ENCODE measurements around the gene SMIM15. TPM values are rescaled to one million over a fixed set of nuclear protein-coding genes. Genes with fewer than 3 reads are reported as not detected.

The SMIM15 gene
- total and polyA plus RNA-seq, 9 donors = 29.4 to 48.4 (median 32.7) TPM

- Histone ChIP-seq H3K27me3 (ENCODE audit: control insufficient read depth, insufficient read depth, low read length) (no peaks in the 10 kb centered on the region), H3K4me3 (ENCODE audit: low read length) (no peak overlapping the region), H3K9me3 (replicated peaks; ENCODE audit: control insufficient read depth, low read depth, low read length) (no peaks in the 10 kb centered on the region), H3K4me1 (ENCODE audit: control insufficient read depth, insufficient read depth, low read length) (no peaks in the 10 kb centered on the region), H3K27ac (ENCODE audit: low read length) (no peak overlapping the region), H3K36me3 (ENCODE audit: control insufficient read depth, insufficient read depth, low read length) (no peaks in the 10 kb centered on the region)
- WGBS (ENCODE audit: insufficient coverage) = 74% methylated on average over 3 of the region's 5 CpGs
- DNase-seq = no peak
Measured at GRCh38 chr5:61139094-61139873, 23.0 kb downstream of the SMIM15 start.

GRCh38 chr5:61137835-61138234 is 24.4 kb downstream of the SMIM15 start:
- no peak overlapping the region for H3K4me3 ChIP-seq (ENCODE audit: low read length)
- H3K27me3 ChIP-seq (ENCODE audit: control insufficient read depth, insufficient read depth, low read length) = no peaks in the 10 kb centered on the region
- H3K9me3 ChIP-seq (replicated peaks; ENCODE audit: control insufficient read depth, low read depth, low read length) = no peaks in the 10 kb centered on the region
- no peak overlapping the region for H3K27ac ChIP-seq (ENCODE audit: low read length)
- H3K4me1 ChIP-seq (ENCODE audit: control insufficient read depth, insufficient read depth, low read length) = no peaks in the 10 kb centered on the region
- WGBS (ENCODE audit: insufficient coverage) = 94% methylated on average over 1 of the region's 1 CpG
- H3K36me3 ChIP-seq (ENCODE audit: control insufficient read depth, insufficient read depth, low read length) = no peaks in the 10 kb centered on the region
- no peak for DNase-seq

- no peaks in the 10 kb centered on the region for H3K36me3 ChIP-seq (ENCODE audit: control insufficient read depth, insufficient read depth, low read length)
- no CpG with 5 or more reads among the region's 1 CpG for WGBS (ENCODE audit: insufficient coverage)
- H3K4me3 ChIP-seq (ENCODE audit: low read length) = no peak overlapping the region
- no peaks in the 10 kb centered on the region for H3K9me3 ChIP-seq (replicated peaks; ENCODE audit: control insufficient read depth, low read depth, low read length)
- no peaks in the 10 kb centered on the region for H3K27me3 ChIP-seq (ENCODE audit: control insufficient read depth, insufficient read depth, low read length)
- no peaks in the 10 kb centered on the region for H3K4me1 ChIP-seq (ENCODE audit: control insufficient read depth, insufficient read depth, low read length)
- H3K27ac ChIP-seq (ENCODE audit: low read length) = no peak overlapping the region
- DNase-seq = no peak
Measured at GRCh38 chr5:61132559-61132958, 29.7 kb downstream of the SMIM15 start.

GRCh38 chr5:61130289-61130688 is 32.0 kb downstream of the SMIM15 start:
- Histone ChIP-seq H3K4me3 (ENCODE audit: low read length) (no peak overlapping the region), H3K27me3 (ENCODE audit: control insufficient read depth, insufficient read depth, low read length) (no peaks in the 10 kb centered on the region), H3K4me1 (ENCODE audit: control insufficient read depth, insufficient read depth, low read length) (no peaks in the 10 kb centered on the region), H3K27ac (ENCODE audit: low read length) (no peak overlapping the region), H3K36me3 (ENCODE audit: control insufficient read depth, insufficient read depth, low read length) (no peaks in the 10 kb centered on the region), H3K9me3 (replicated peaks; ENCODE audit: control insufficient read depth, low read depth, low read length) (no peaks in the 10 kb centered on the region)
- no CpG with 5 or more reads among the region's 2 CpGs for WGBS (ENCODE audit: insufficient coverage)
- DNase-seq = no peak

- Histone ChIP-seq H3K27me3 (ENCODE audit: control insufficient read depth, insufficient read depth, low read length) (no peaks in the 10 kb centered on the region), H3K4me1 (ENCODE audit: control insufficient read depth, insufficient read depth, low read length) (no peaks in the 10 kb centered on the region), H3K9me3 (replicated peaks; ENCODE audit: control insufficient read depth, low read depth, low read length) (no peaks in the 10 kb centered on the region), H3K36me3 (ENCODE audit: control insufficient read depth, insufficient read depth, low read length) (no peaks in the 10 kb centered on the region), H3K4me3 (ENCODE audit: low read length) (no peak overlapping the region), H3K27ac (ENCODE audit: low read length) (no peak overlapping the region)
- no CpG with 5 or more reads among the region's 4 CpGs for WGBS (ENCODE audit: insufficient coverage)
- DNase-seq = no peak
Measured at GRCh38 chr5:61123145-61123544, 39.1 kb downstream of the SMIM15 start.

- Histone ChIP-seq H3K9me3 (replicated peaks; ENCODE audit: control insufficient read depth, low read depth, low read length) (no peaks in the 10 kb centered on the region), H3K27me3 (ENCODE audit: control insufficient read depth, insufficient read depth, low read length) (no peaks in the 10 kb centered on the region), H3K4me1 (ENCODE audit: control insufficient read depth, insufficient read depth, low read length) (no peaks in the 10 kb centered on the region), H3K36me3 (ENCODE audit: control insufficient read depth, insufficient read depth, low read length) (no peaks in the 10 kb centered on the region), H3K27ac (ENCODE audit: low read length) (no peak overlapping the region), H3K4me3 (ENCODE audit: low read length) (no peak overlapping the region)
- WGBS (ENCODE audit: insufficient coverage) = no CpG with 5 or more reads among the region's 1 CpG
- DNase-seq = no peak
Measured at GRCh38 chr5:61120534-61120933, 41.7 kb downstream of the SMIM15 start.

- Histone ChIP-seq H3K27ac (ENCODE audit: low read length) (no peak overlapping the region), H3K36me3 (ENCODE audit: control insufficient read depth, insufficient read depth, low read length) (no peaks in the 10 kb centered on the region), H3K27me3 (ENCODE audit: control insufficient read depth, insufficient read depth, low read length) (no peaks in the 10 kb centered on the region), H3K4me1 (ENCODE audit: control insufficient read depth, insufficient read depth, low read length) (no peaks in the 10 kb centered on the region), H3K9me3 (replicated peaks; ENCODE audit: control insufficient read depth, low read depth, low read length) (no peaks in the 10 kb centered on the region), H3K4me3 (ENCODE audit: low read length) (no peak overlapping the region)
- no CpG with 5 or more reads among the region's 1 CpG for WGBS (ENCODE audit: insufficient coverage)
- DNase-seq = no peak
Measured at GRCh38 chr5:61119066-61119465, 43.2 kb downstream of the SMIM15 start.

GRCh38 chr5:61115968-61116367 is 46.3 kb downstream of the SMIM15 start:
- Histone ChIP-seq H3K36me3 (ENCODE audit: control insufficient read depth, insufficient read depth, low read length) (no peaks in the 10 kb centered on the region), H3K27ac (ENCODE audit: low read length) (no peak overlapping the region), H3K9me3 (replicated peaks; ENCODE audit: control insufficient read depth, low read depth, low read length) (no peaks in the 10 kb centered on the region), H3K27me3 (ENCODE audit: control insufficient read depth, insufficient read depth, low read length) (no peaks in the 10 kb centered on the region), H3K4me3 (ENCODE audit: low read length) (no peak overlapping the region), H3K4me1 (ENCODE audit: control insufficient read depth, insufficient read depth, low read length) (no peaks in the 10 kb centered on the region)
- DNase-seq = no peak
- no CpG with 5 or more reads among the region's 3 CpGs for WGBS (ENCODE audit: insufficient coverage)

- no peak overlapping the region for H3K27ac ChIP-seq (ENCODE audit: low read length)
- H3K36me3 ChIP-seq (ENCODE audit: control insufficient read depth, insufficient read depth, low read length) = no peaks in the 10 kb centered on the region
- H3K4me1 ChIP-seq (ENCODE audit: control insufficient read depth, insufficient read depth, low read length) = no peaks in the 10 kb centered on the region
- H3K27me3 ChIP-seq (ENCODE audit: control insufficient read depth, insufficient read depth, low read length) = no peaks in the 10 kb centered on the region
- no peak for DNase-seq
- no peaks in the 10 kb centered on the region for H3K9me3 ChIP-seq (replicated peaks; ENCODE audit: control insufficient read depth, low read depth, low read length)
- WGBS (ENCODE audit: insufficient coverage) = 100% methylated on average over 1 of the region's 1 CpG
- H3K4me3 ChIP-seq (ENCODE audit: low read length) = no peak overlapping the region
Measured at GRCh38 chr5:61114441-61114840, 47.8 kb downstream of the SMIM15 start.

Measured in muscle of leg (tissue), 11 donors.